Hematopoietic multipotent progenitor cell treated with erythropoietin and hydrocortisone succinate and interleukin-3 and kit ligand, for 15 days (in vitro differentiated cells): ENCODE results near the gene AGBL2.
A peak's percentile ranks its signal among the peaks of the same experiment; 100 is the strongest.

Experiments
- DNase-seq: peaks from one replicate; pipeline ENCODE4 v3.0.0-alpha.2; 2015; ENCODE audit warnings: low spot score

The AGBL2 gene

DNA sequence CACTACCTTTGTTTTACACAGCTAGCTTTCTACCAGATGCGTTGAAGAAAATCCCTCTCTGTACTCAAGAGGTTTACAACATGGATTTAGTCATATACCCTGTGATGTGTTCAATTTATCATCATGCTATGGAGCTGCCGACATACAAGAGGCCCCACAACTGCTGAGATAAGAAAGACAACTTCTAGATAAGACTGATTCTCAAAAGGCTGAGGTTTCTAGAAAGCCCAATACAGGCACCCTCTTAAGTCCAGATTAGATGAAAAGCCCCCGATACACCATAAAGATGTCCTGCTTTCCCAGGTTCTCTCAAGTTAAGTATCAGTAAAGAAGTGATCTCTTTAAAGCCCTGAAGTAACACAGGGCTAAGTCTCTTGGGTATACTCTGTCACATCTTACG is 87.1 kb downstream of the AGBL2 start:
- no peak for DNase-seq

DNA sequence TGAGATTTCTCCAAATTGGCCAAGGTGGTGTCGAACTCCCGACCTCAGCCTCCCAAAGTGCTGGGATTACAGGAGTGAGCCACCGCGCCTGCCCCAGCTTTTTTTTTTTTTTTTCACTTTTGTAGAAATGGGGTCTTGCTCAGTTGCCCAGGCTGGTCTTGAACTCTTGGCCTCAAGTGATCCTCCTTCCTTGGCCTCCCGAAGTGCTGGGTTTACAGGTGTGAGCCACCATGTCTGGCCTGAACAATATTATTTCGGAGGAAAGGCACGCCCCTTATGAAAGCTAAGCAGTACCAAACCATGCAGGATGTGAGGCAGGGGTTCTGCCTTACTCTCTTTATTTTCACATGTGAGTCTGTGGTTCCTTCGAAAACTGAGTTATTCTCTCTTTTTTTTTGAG is 88.9 kb downstream of the AGBL2 start:
- no peak for DNase-seq

DNA sequence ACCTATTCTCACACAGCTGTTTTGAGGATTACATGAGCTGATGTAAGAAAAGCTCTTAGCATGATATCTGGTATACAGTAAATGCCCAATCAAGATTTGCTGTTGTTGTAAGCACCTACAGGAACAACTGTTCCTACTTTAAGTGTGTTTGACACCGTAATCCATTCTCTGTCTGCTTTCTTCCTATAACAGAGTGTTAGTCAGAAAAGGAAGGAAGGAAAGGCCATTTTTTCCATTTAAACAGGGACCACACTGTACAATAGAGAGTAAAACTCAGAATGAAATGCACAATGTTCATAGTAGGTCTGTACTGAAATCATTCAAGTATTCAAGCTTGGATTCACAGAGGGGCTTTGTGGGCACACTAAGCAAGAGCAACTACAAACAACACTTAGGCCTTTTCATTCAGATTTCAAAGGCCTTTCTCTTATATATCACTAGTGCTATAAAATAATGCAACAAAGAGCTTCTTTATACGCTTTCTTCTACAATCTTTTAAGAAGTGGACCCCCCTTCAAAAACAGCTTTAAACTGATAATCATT is 94.3 kb downstream of the AGBL2 start:
- DNase-seq, result no peak

DNA sequence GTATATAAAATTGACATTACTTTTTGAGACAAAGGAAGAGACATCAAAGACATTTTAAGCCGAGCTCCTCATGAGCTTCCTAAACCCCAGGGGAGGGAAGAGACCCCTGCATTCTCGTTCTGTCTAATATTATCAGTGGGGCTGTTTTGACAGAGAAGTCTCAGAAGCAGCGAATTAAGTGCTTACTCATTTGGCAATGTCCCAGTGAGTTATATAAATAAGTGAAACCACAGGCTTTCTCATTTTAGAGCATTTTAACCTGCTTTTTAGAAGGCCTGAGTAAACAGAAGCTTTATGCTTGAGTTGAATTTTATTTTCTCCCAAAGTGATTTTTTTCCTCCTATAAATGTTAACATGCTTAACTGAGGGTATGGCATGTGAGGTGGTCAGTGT is 97.8 kb downstream of the AGBL2 start:
- DNase-seq, result no peak

DNA sequence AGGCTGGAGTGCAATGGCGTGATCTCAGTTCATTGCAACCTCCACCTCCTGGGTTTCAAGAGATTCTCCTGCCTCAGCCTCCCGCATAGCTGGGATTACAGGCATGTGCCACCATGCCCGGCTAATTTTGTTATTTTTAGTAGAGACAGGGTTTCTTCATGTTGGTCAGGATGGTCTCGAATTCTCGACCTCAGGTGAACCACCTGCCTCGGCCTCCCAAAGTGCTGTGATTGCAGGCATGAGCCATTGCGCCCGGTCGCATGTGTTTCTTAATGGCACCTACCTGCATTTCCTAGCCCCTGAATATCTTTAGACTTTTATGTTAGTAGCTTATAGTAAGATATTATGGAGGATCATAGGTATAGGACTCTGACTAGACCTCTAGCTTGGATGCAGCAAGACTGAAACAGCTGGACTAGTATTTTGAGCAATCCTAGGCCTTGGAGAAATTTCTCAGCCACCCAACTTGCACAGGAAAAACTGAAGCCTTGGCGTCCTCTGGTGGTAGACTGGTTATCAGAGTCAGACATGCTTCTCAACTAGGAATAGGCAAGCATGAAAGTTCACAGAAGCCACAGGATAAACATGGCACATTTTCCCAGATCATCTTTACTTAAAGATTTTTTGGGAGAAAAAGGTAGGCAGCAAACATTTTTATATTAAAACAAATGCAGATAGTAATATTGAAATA is 98.3 kb downstream of the AGBL2 start:
- DNase-seq, result peak; percentile 47

DNA sequence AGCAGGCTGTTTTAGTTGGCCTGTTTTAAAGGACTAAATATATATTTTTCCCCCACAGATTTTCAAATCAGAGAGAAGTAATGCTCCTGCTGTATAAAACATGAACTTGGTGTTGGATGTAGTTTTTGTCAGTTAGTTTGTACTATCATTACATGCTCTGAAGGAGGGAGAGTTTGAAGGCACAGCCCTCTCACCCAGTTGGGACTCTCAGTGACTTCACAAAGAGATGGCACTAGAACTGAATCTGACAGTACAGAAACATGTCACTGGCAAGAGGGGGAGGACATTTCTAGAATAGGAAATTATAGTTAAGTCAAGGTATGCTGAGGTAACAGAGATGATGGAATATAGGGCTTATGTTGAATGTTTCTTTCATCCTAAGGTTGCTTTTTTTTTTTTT is 99.9 kb downstream of the AGBL2 start:
- no peak for DNase-seq

DNA sequence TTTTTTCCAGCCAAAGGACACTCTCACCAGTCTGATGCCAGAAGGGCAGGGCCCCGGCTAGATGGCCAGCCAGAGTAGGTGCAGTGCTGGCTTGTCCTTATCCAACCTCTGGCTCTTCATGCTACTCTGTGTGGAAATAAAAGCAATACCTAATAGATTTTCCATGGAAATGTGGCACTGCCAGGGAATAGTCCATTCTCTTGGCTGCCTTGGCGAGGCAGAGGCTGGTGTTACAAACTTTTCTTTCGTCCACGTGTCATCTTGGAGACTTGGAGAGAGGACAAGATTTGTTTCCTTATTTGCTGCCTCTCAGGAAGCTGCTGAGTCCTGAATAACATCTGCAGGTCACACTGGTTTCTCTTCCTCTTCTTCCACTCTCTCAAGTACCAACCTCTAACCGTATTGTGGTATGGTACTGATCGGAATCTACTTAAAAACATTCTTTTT is 103.8 kb downstream of the AGBL2 start:
- DNase-seq, result no peak

DNA sequence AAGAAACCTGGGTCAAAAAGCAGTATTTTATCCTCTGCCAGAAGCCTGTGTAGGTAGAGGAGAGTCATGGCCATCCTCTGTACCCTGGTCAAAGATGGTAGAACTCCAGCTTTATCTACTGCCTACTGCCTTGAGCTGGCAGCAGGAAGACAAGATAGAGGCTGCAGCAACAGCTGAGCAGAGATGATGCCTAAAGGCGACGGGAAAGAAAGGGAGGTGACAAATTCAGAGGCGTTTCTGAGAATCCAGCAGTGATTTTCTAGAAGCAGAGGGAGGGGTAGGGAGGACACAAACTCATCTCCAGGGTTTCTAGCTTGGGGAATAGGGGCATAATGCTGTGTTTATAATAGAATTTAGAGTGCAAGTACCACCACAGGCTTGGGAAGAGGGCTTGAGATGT is 105.5 kb downstream of the AGBL2 start:
- DNase-seq, result peak; percentile 81
